ENCODE measurements around the gene BCDIN3D.

Gene BCDIN3D

GRCh38 chr12:49854976-49855375 is 12.1 kb upstream of the BCDIN3D start:
- no peak for TF ChIP-seq CTCF (IDR thresholded peaks at IDR 0.05)

- TF ChIP-seq CTCF (IDR thresholded peaks at IDR 0.05): no peak
These were observed 10.8 kb upstream of the BCDIN3D start for GRCh38 chr12:49853671-49854070.

GRCh38 chr12:49847161-49847560 is 4.3 kb upstream of the BCDIN3D start:
- TF ChIP-seq CTCF (IDR thresholded peaks at IDR 0.05): no peak

GRCh38 chr12:49846032-49846431 is 3.1 kb upstream of the BCDIN3D start:
- no peak for TF ChIP-seq CTCF (IDR thresholded peaks at IDR 0.05)

- TF ChIP-seq CTCF (IDR thresholded peaks at IDR 0.05): no peak
These were observed 1.1 kb upstream of the BCDIN3D start for GRCh38 chr12:49843876-49844437.

- TF ChIP-seq CTCF (IDR thresholded peaks at IDR 0.05): no peak
These were observed 505 bp upstream of the BCDIN3D start for GRCh38 chr12:49843411-49843810.

GRCh38 chr12:49838973-49839633 is 3.8 kb downstream of the BCDIN3D start:
- peak; percentile 57 for TF ChIP-seq CTCF (IDR thresholded peaks at IDR 0.05)

All from LNCAP (cell line).